Stimulated activated CD8-positive, alpha-beta memory T cell treated with anti-CD3 and anti-CD28 coated beads, Interleukin-4, amount 100 ng/mL, for 24 hours (primary cell): ENCODE data around the gene KLHL22.
"Not testable (repeated sequence)": the region's sequence is repeated elsewhere in the genome, so short reads cannot be mapped to it uniquely, and the experiment has no call there.

Source experiments
- DNase-seq: peaks from one replicate; pipeline ENCODE4 v3.0.0-alpha.2; 2020; ENCODE audit warnings: low read depth

KLHL22 gene

GRCh38 chr22:20494978-20495860 lies at the start of gene KLHL22:
TSS of gene KLHL22 (minus strand) at chr22:20495795. CDS start at chr22:20489211, 6,584 bp downstream.
- no peak for DNase-seq

- DNase-seq: not testable (repeated sequence)
These were observed 49.7 kb upstream of the KLHL22 start for GRCh38 chr22:20545318-20545634.

- DNase-seq: no peak
These were observed 47.1 kb upstream of the KLHL22 start for GRCh38 chr22:20542736-20543135.

GRCh38 chr22:20542055-20542454 lies 46.5 kb upstream of the KLHL22 start:
- no peak for DNase-seq

- DNase-seq: not testable (repeated sequence)
These were observed 43.3 kb upstream of the KLHL22 start for GRCh38 chr22:20538875-20539274.

GRCh38 chr22:20537983-20538382 lies 42.4 kb upstream of the KLHL22 start:
- DNase-seq: no peak

- DNase-seq: no peak
These were observed 41.7 kb upstream of the KLHL22 start for GRCh38 chr22:20537325-20537756.

GRCh38 chr22:20536590-20537324 lies 41.2 kb upstream of the KLHL22 start:
- no peak for DNase-seq

GRCh38 chr22:20533879-20534265 lies 38.3 kb upstream of the KLHL22 start:
- DNase-seq: no peak

GRCh38 chr22:20533095-20533878 lies 37.7 kb upstream of the KLHL22 start:
- no peak for DNase-seq

GRCh38 chr22:20532256-20532993 lies 36.8 kb upstream of the KLHL22 start:
- DNase-seq: no peak

- no peak for DNase-seq
These were observed 36.0 kb upstream of the KLHL22 start for GRCh38 chr22:20531404-20532201.

- DNase-seq: no peak
These were observed 35.5 kb upstream of the KLHL22 start for GRCh38 chr22:20531154-20531403.

- DNase-seq: no peak
These were observed 35.0 kb upstream of the KLHL22 start for GRCh38 chr22:20530368-20531153.

GRCh38 chr22:20528405-20528978 lies 32.9 kb upstream of the KLHL22 start:
- no peak for DNase-seq

- DNase-seq: no peak
These were observed 31.2 kb upstream of the KLHL22 start for GRCh38 chr22:20526628-20527355.

- no peak for DNase-seq
These were observed 30.7 kb upstream of the KLHL22 start for GRCh38 chr22:20526305-20526627.

GRCh38 chr22:20525048-20525447 lies 29.5 kb upstream of the KLHL22 start:
- DNase-seq: no peak

- no peak for DNase-seq
These were observed 28.4 kb upstream of the KLHL22 start for GRCh38 chr22:20524004-20524481.
